ENCODE measurements around the gene MEF2C.

- TF ChIP-seq EP300 (IDR thresholded peaks at IDR 0.05) (no peak), POLR2A (IDR thresholded peaks at IDR 0.05) (no peak)
- TF ChIP-seq, protein P1, sequence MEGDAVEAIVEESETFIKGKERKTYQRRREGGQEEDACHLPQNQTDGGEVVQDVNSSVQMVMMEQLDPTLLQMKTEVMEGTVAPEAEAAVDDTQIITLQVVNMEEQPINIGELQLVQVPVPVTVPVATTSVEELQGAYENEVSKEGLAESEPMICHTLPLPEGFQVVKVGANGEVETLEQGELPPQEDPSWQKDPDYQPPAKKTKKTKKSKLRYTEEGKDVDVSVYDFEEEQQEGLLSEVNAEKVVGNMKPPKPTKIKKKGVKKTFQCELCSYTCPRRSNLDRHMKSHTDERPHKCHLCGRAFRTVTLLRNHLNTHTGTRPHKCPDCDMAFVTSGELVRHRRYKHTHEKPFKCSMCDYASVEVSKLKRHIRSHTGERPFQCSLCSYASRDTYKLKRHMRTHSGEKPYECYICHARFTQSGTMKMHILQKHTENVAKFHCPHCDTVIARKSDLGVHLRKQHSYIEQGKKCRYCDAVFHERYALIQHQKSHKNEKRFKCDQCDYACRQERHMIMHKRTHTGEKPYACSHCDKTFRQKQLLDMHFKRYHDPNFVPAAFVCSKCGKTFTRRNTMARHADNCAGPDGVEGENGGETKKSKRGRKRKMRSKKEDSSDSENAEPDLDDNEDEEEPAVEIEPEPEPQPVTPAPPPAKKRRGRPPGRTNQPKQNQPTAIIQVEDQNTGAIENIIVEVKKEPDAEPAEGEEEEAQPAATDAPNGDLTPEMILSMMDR (IDR thresholded peaks at IDR 0.05) = no peak
These were observed 210.2 kb downstream of the MEF2C start for GRCh38 chr5:88672644-88673252.

Data from stomach (tissue), 4 donors.